GM21528 (cell line): ENCODE results near the gene LIMS2.

Experiments
- ATAC-seq: cut with Tn5 transposase; IDR thresholded peaks from one replicate; pipeline ENCODE4 v1.9.1; 2021; ENCODE audit warnings: mild to moderate bottlenecking, moderate library complexity; ENCODE audit not compliant: unreplicated experiment, low FRiP score

Gene LIMS2

GRCh38 chr2:127659408-127660290 is 15.7 kb downstream of the LIMS2 start:
- no peak for ATAC-seq

- no peak for ATAC-seq
These were observed 16.5 kb downstream of the LIMS2 start for GRCh38 chr2:127658641-127659407.

GRCh38 chr2:127658146-127658545 is 17.2 kb downstream of the LIMS2 start:
- no peak for ATAC-seq

GRCh38 chr2:127657232-127657595 is 18.1 kb downstream of the LIMS2 start:
- ATAC-seq: no peak

GRCh38 chr2:127656569-127657231 is 18.6 kb downstream of the LIMS2 start:
- no peak for ATAC-seq

- no peak for ATAC-seq
These were observed 19.9 kb downstream of the LIMS2 start for GRCh38 chr2:127655209-127656073.

GRCh38 chr2:127654838-127655175 is 20.5 kb downstream of the LIMS2 start:
- no peak for ATAC-seq

- ATAC-seq: no peak
These were observed 21.1 kb downstream of the LIMS2 start for GRCh38 chr2:127654084-127654837.

- ATAC-seq: no peak
These were observed 21.8 kb downstream of the LIMS2 start for GRCh38 chr2:127653421-127654083.

GRCh38 chr2:127652786-127653357 is 22.5 kb downstream of the LIMS2 start:
- no peak for ATAC-seq

- no peak for ATAC-seq
These were observed 23.3 kb downstream of the LIMS2 start for GRCh38 chr2:127651971-127652550.

- ATAC-seq: no peak
These were observed 23.9 kb downstream of the LIMS2 start for GRCh38 chr2:127651381-127651809.

- no peak for ATAC-seq
These were observed 24.4 kb downstream of the LIMS2 start for GRCh38 chr2:127650785-127651380.

GRCh38 chr2:127650041-127650784 is 25.1 kb downstream of the LIMS2 start:
- ATAC-seq: no peak

GRCh38 chr2:127649684-127650040 is 25.7 kb downstream of the LIMS2 start:
- no peak for ATAC-seq

GRCh38 chr2:127649100-127649611 is 26.2 kb downstream of the LIMS2 start:
- ATAC-seq: no peak

- ATAC-seq: no peak
These were observed 27.0 kb downstream of the LIMS2 start for GRCh38 chr2:127648321-127648720.
